ENCODE measurements around the gene RIMS1. TPM values are rescaled to one million over a fixed set of nuclear protein-coding genes. Genes with fewer than 3 reads are reported as not detected.

RIMS1 gene
- total RNA-seq, 3 donors from 2014 or later (not counting 1 experiment from before 2014, with no cell fraction given) = not detected

DNA sequence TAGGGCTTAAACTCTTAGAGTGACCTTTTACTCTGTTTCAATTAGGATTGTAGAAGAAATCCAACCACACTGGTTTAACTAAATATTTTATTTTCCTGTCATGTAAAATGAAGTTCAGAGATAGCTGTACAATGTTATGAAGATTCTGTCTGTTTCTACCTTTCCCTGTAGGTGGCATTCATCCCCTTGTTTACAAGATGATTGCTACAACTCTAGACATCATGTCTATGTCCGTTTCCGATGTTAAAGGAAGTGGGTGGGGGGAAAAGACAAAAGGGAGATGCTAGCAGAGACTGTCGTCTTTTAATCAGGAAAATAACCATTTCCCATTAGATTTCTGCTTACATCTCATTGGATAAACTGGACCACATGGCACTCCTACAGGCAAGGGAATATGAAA lies 30.9 kb upstream of the RIMS1 start:
- no peak overlapping the region for H3K4me3 Mint-ChIP-seq
- H3K27me3 Mint-ChIP-seq (ENCODE audit: low read depth in 2 of 2) = no peaks in the 10 kb centered on the region
- no peak overlapping the region for H3K27ac Mint-ChIP-seq
- no peaks in the 10 kb centered on the region for H3K36me3 ChIP-seq (ENCODE audit: control insufficient read depth, insufficient read depth, low read length)
- H3K9me3 ChIP-seq (ENCODE audit: control insufficient read depth, insufficient read depth, low read length) = no peaks in the 10 kb centered on the region
- ATAC-seq = no peak
- H3K36me3 Mint-ChIP-seq = no peaks in the 10 kb centered on the region
- intact Hi-C loops (cut with micrococcal nuclease) = no loop called here
- WGBS (ENCODE audit: insufficient coverage) = no CpG with 5 or more reads among the region's 3 CpGs
- no peak overlapping the region for H3K27ac ChIP-seq (ENCODE audit: low read length)
- no peaks in the 10 kb centered on the region for H3K4me1 Mint-ChIP-seq
- no peaks in the 10 kb centered on the region for H3K27me3 ChIP-seq (ENCODE audit: control insufficient read depth, insufficient read depth, low read length)
- peaks cover 9 to 11% of the 10 kb centered on the region in 2 donors for H3K9me3 Mint-ChIP-seq
- H3K4me1 ChIP-seq (ENCODE audit: control insufficient read depth, insufficient read depth, low read length) = no peaks in the 10 kb centered on the region
- H3K4me3 ChIP-seq (ENCODE audit: low read length) = no peak overlapping the region
- DNase-seq = no peak
- TF ChIP-seq, protein P1, sequence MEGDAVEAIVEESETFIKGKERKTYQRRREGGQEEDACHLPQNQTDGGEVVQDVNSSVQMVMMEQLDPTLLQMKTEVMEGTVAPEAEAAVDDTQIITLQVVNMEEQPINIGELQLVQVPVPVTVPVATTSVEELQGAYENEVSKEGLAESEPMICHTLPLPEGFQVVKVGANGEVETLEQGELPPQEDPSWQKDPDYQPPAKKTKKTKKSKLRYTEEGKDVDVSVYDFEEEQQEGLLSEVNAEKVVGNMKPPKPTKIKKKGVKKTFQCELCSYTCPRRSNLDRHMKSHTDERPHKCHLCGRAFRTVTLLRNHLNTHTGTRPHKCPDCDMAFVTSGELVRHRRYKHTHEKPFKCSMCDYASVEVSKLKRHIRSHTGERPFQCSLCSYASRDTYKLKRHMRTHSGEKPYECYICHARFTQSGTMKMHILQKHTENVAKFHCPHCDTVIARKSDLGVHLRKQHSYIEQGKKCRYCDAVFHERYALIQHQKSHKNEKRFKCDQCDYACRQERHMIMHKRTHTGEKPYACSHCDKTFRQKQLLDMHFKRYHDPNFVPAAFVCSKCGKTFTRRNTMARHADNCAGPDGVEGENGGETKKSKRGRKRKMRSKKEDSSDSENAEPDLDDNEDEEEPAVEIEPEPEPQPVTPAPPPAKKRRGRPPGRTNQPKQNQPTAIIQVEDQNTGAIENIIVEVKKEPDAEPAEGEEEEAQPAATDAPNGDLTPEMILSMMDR (IDR thresholded peaks at IDR 0.05) = no peak

DNA sequence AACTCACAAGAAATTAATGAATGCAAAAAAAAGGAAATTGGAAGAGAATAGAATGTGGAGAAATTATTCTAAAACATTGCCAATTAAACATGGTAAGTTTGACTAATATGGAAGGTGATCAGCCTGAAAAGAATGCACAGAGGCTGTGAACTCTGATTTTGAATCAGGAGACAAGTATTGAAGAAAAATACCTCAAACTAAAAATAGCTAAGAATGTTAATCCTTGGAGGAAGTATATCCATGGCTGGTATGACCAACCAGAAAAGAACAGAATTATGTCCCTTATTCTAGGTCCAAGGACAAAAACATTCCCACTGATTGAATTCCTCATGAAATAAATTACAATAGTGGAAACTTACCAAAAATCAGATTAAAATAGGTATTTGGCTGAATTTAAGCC lies 7.3 kb upstream of the RIMS1 start:
- Mint-ChIP-seq H3K9me3 (peaks cover 11 to 17% of the 10 kb centered on the region in 2 donors), H3K27ac (no peak overlapping the region), H3K4me1 (no peaks in the 10 kb centered on the region), H3K4me3 (no peak overlapping the region), H3K27me3 (ENCODE audit: low read depth in 2 of 2) (no peaks in the 10 kb centered on the region), H3K36me3 (no peaks in the 10 kb centered on the region)
- H3K27me3 ChIP-seq (ENCODE audit: control insufficient read depth, insufficient read depth, low read length) = no peaks in the 10 kb centered on the region
- intact Hi-C loops (cut with micrococcal nuclease) = no loop called here
- H3K27ac ChIP-seq (ENCODE audit: low read length) = no peak overlapping the region
- H3K4me3 ChIP-seq (ENCODE audit: low read length) = no peak overlapping the region
- DNase-seq (no peak), ATAC-seq (no peak)
- no peaks in the 10 kb centered on the region for H3K36me3 ChIP-seq (ENCODE audit: control insufficient read depth, insufficient read depth, low read length)
- H3K4me1 ChIP-seq (ENCODE audit: control insufficient read depth, insufficient read depth, low read length) = no peaks in the 10 kb centered on the region
- no peaks in the 10 kb centered on the region for H3K9me3 ChIP-seq (ENCODE audit: control insufficient read depth, insufficient read depth, low read length)
- TF ChIP-seq, protein P1 (IDR thresholded peaks at IDR 0.05) = no peak

DNA sequence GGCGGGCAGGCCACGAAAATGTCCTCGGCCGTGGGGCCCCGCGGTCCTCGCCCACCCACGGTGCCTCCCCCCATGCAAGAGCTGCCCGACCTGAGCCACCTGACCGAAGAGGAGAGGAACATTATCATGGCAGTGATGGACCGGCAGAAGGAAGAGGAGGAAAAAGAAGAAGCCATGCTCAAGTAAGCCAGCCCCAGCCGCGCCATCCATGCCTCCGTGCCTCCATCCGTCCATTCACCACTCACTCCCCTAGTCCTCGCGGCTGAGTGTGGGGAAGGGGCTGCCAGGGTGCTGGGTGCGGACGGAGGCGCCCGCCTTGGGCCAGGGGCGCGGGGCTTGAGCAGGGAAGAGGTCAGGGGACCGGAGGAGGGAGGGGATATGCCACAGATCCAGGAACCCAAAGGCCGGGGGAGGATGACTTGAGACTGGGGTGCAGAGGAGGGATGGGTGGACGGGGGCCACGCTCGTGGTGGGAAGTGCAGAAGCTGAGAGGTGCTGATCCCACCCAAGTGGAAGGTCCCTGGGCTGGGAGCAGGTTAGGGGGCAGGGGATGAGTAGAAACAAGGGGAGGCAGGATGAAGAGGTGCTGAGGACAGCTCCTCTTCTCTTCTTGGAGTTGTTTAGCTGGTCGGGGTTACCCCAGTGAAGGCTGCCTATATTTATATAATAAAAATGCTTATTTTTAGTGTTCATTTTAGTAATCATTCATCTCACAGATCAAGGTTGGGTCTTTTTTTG lies 825 bp downstream of the RIMS1 start:
- DNase-seq (no peak), ATAC-seq (no peak)
- Histone ChIP-seq H3K9me3 (ENCODE audit: control insufficient read depth, insufficient read depth, low read length) (peaks cover 6% of the 10 kb centered on the region), H3K4me3 (ENCODE audit: low read length) (no peak overlapping the region), H3K27ac (ENCODE audit: low read length) (no peak overlapping the region), H3K27me3 (ENCODE audit: control insufficient read depth, insufficient read depth, low read length) (peaks cover 3% of the 10 kb centered on the region), H3K4me1 (ENCODE audit: control insufficient read depth, insufficient read depth, low read length) (no peaks in the 10 kb centered on the region), H3K36me3 (ENCODE audit: control insufficient read depth, insufficient read depth, low read length) (no peaks in the 10 kb centered on the region)
- Mint-ChIP-seq H3K27me3 (ENCODE audit: low read depth in 2 of 2) (peaks cover 12 to 21% of the 10 kb centered on the region in 2 donors), H3K9me3 (peaks cover 5 to 7% of the 10 kb centered on the region in 2 donors), H3K4me1 (no peaks in the 10 kb centered on the region), H3K27ac (no peak overlapping the region), H3K36me3 (peaks cover 11% of the 10 kb centered on the region), H3K4me3 (no peak overlapping the region)
- WGBS (ENCODE audit: insufficient coverage) = 9% methylated on average over 24 of the region's 29 CpGs
- TF ChIP-seq, protein P1 (IDR thresholded peaks at IDR 0.05) = no peak
- intact Hi-C loops (cut with micrococcal nuclease) = no loop called here

DNA sequence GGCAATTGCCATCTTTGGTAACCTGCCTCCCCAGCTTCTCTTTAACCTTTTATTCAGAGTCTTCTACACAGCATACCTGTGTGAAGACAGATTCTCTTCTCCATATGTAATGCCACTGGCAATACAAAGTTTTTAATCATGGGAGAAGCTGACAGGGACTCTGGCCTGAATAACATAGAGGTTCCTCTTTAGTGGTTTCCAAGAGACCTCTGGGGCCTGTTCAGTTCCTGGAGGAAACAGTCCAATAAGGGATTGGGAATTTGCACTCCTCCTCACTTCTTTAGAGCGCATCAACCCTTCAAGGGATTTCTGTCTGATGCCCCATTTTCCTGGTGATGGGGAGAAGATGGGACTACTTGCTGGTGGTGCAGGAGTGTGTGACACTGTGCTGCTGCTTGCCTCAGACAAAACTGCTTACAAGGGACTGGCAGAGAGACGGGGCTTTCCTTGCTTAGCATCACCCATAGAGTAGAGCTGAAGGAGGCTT lies 1.4 kb downstream of the RIMS1 start:
- no peak overlapping the region for H3K27ac Mint-ChIP-seq
- Histone ChIP-seq H3K4me1 (ENCODE audit: control insufficient read depth, insufficient read depth, low read length) (no peaks in the 10 kb centered on the region), H3K27me3 (ENCODE audit: control insufficient read depth, insufficient read depth, low read length) (peaks cover 3% of the 10 kb centered on the region), H3K9me3 (ENCODE audit: control insufficient read depth, insufficient read depth, low read length) (peaks cover 6% of the 10 kb centered on the region), H3K27ac (ENCODE audit: low read length) (no peak overlapping the region), H3K36me3 (ENCODE audit: control insufficient read depth, insufficient read depth, low read length) (no peaks in the 10 kb centered on the region), H3K4me3 (ENCODE audit: low read length) (no peak overlapping the region)
- ATAC-seq (no peak), DNase-seq (no peak)
- intact Hi-C loops (cut with micrococcal nuclease) = no loop called here
- H3K4me1 Mint-ChIP-seq = no peaks in the 10 kb centered on the region
- TF ChIP-seq, protein P1 (IDR thresholded peaks at IDR 0.05) = no peak
- peaks cover 5 to 7% of the 10 kb centered on the region in 2 donors for H3K9me3 Mint-ChIP-seq
- H3K4me3 Mint-ChIP-seq = no peak overlapping the region
- 86% methylated on average over 1 of the region's 2 CpGs for WGBS (ENCODE audit: insufficient coverage)
- H3K27me3 Mint-ChIP-seq (ENCODE audit: low read depth in 2 of 2) = peaks cover 12 to 21% of the 10 kb centered on the region in 2 donors
- peaks cover 11% of the 10 kb centered on the region for H3K36me3 Mint-ChIP-seq
